ENCODE results near the gene ATG16L2. TPM values are rescaled to one million over a fixed set of nuclear protein-coding genes. Genes with fewer than 3 reads are reported as not detected.

Gene ATG16L2
- total and polyA plus RNA-seq, 10 of the 15 experiments (the other 5 are each of a cell fraction or from before 2014, with no cell fraction given) = 1.9 to 67.7 (median 30.4) TPM

- H3K36me3 ChIP-seq (ENCODE audit: control insufficient read depth in 2 of 2, insufficient read depth in 2 of 2, low read length in 1 of 2) = no peaks in the 10 kb centered on the region
- in situ Hi-C loops (cut with MboI) (loop anchor here (10.0 kb wide), 1 partner anchor 69 kb away; no protein-coding TSS in a partner anchor), intact Hi-C loops (cut with micrococcal nuclease; ENCODE audit: unreplicated experiment) (loop anchor here (1.0 to 5.0 kb wide), 4 partner anchors 20 to 68 kb away; partner anchors contain the start of gene ARAP1)
- WGBS (ENCODE audit: insufficient coverage, insufficient replicate concordance, low lambda C conversion rate, missing lambda C conversion rate) = 3% methylated on average over 49 of the region's 55 CpGs
- H2AFZ ChIP-seq (ENCODE audit: control insufficient read depth, low read depth, low read length) = peak within 1 kb of the TSS; percentile 98
- H3K9ac ChIP-seq (ENCODE audit: control insufficient read depth, insufficient read depth, low read length) = peak within 1 kb of the TSS; percentile 70
- ATAC-seq (peak; percentile 98), FAIRE-seq (peak; percentile 98), DNase-seq (ENCODE audit: low read depth, low spot score) (peak; percentile 79)
- peak within 1 kb of the TSS; percentile 77 for H3K27ac ChIP-seq (ENCODE audit: control insufficient read depth, insufficient read depth)
- no peaks in the 10 kb centered on the region for H3K79me2 ChIP-seq (ENCODE audit: control insufficient read depth, insufficient read depth, low read length)
- TSS peak; percentile 92 for BruUV-seq (replicated peaks)
- no peaks in the 10 kb centered on the region for H3K9me3 ChIP-seq (replicated peaks; ENCODE audit: control insufficient read depth, insufficient read depth, low read length)
- SMC1A ChIA-PET (ENCODE audit: uncharacterized antibody, unreplicated experiment) = interaction anchor here (0.6 to 4.1 kb wide), 27 partner anchors 10 to 384 kb away, joined by 3 to 185 read pairs (median 5); partner anchors contain the start of gene ATG16L2
- no peaks in the 10 kb centered on the region for H4K20me1 ChIP-seq (ENCODE audit: control insufficient read depth, insufficient read depth)
- RAD21 ChIA-PET (ENCODE audit: unreplicated experiment) = interaction anchor here (0.6 to 10.5 kb wide), 25 partner anchors 11 to 887 kb away, joined by 3 to 256 read pairs (median 5); no protein-coding TSS in a partner anchor
- H3K4me3 ChIP-seq = peak within 1 kb of the TSS; percentile 66
- CTCF ChIA-PET = interaction anchor here (0.6 to 15.0 kb wide), 56 partner anchors 9 to 569 kb away, joined by 3 to 469 read pairs (median 4); partner anchors contain the start of genes ARAP1, ATG16L2 and INPPL1
- H3K27me3 ChIP-seq (replicated peaks in 1 of 2; ENCODE audit: control insufficient read depth in 2 of 2, insufficient read depth in 2 of 2, low read length in 1 of 2) = no peaks in the 10 kb centered on the region
- peaks cover 11% of the 10 kb centered on the region for H3K4me1 ChIP-seq (ENCODE audit: control insufficient read depth, insufficient read depth, low read length)
- peak within 1 kb of the TSS; percentile 80 for H3K4me2 ChIP-seq (ENCODE audit: control insufficient read depth, insufficient read depth)
- POLR2A ChIA-PET = interaction anchor here (0.6 to 4.2 kb wide), 15 partner anchors 12 to 364 kb away, joined by 3 to 46 read pairs (median 4); partner anchors contain the start of genes ARAP1 and ATG16L2
- no peak; the same call in 1 of the 2 replicates for TF ChIP-seq NKRF (conservative IDR thresholded peaks at IDR 0.05)
- TF ChIP-seq TBL1XR1 (IDR thresholded peaks at IDR 0.05; ENCODE audit: low read depth, low read length) = no peak
- no peak for TF ChIP-seq ZZZ3 (IDR thresholded peaks at IDR 0.05; ENCODE audit: control insufficient read depth, insufficient read length, low read depth)
- TF ChIP-seq BRCA1 (IDR thresholded peaks at IDR 0.05; ENCODE audit: low read depth, low read length) = no peak
- peak; percentile 92 for TF ChIP-seq LARP7 (IDR thresholded peaks at IDR 0.05)
- TF ChIP-seq, protein P1, sequence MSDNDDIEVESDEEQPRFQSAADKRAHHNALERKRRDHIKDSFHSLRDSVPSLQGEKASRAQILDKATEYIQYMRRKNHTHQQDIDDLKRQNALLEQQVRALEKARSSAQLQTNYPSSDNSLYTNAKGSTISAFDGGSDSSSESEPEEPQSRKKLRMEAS (IDR thresholded peaks at IDR 0.05; ENCODE audit: low read depth, low read length) = peak; percentile 87
- TF ChIP-seq CBX5 (IDR thresholded peaks at IDR 0.05; ENCODE audit: low read depth) = 0 out of 2 replicates have a peak, but pooled peaks have one; percentile 24
- TF ChIP-seq, protein P2, sequence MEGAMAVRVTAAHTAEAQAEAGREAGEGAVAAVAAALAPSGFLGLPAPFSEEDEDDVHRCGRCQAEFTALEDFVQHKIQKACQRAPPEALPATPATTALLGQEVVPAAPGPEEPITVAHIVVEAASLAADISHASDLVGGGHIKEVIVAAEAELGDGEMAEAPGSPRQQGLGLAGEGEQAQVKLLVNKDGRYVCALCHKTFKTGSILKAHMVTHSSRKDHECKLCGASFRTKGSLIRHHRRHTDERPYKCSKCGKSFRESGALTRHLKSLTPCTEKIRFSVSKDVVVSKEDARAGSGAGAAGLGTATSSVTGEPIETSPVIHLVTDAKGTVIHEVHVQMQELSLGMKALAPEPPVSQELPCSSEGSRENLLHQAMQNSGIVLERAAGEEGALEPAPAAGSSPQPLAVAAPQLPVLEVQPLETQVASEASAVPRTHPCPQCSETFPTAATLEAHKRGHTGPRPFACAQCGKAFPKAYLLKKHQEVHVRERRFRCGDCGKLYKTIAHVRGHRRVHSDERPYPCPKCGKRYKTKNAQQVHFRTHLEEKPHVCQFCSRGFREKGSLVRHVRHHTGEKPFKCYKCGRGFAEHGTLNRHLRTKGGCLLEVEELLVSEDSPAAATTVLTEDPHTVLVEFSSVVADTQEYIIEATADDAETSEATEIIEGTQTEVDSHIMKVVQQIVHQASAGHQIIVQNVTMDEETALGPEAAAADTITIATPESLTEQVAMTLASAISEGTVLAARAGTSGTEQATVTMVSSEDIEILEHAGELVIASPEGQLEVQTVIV (IDR thresholded peaks at IDR 0.05; ENCODE audit: borderline replicate concordance, partially characterized antibody) = peak; percentile 30
- no peak for TF ChIP-seq RBBP5 (conservative IDR thresholded peaks at IDR 0.05)
- TF ChIP-seq SUZ12 (IDR thresholded peaks at IDR 0.05; ENCODE audit: unreplicated experiment) = no peak
- TF ChIP-seq NRF1 (conservative IDR thresholded peaks at IDR 0.05; ENCODE audit: low read depth, low read length) = peak; percentile 95
- TF ChIP-seq GABPA (IDR thresholded peaks at IDR 0.05; ENCODE audit: low read depth) = peak; percentile 81; the same call in 1 of the 2 replicates
- peak; percentile 96; the same call in 1 of the 2 replicates for TF ChIP-seq RB1 (IDR thresholded peaks at IDR 0.05; ENCODE audit: borderline replicate concordance)
- TF ChIP-seq ASH2L (IDR thresholded peaks at IDR 0.05; ENCODE audit: borderline replicate concordance, low read depth) = no peak
Measured at GRCh38 chr11:72793425-72794367, 20.5 kb upstream of the ATG16L2 start, which contains the start of gene STARD10. TSS of gene STARD10 (minus strand) at chr11:72794047. CDS start at chr11:72781181, 12,866 bp downstream.
